Suprapubic skin (tissue), 4 donors: ENCODE measurements around the gene PSME1. TPM values are rescaled to one million over a fixed set of nuclear protein-coding genes. Genes with fewer than 3 reads are reported as not detected.

ENCODE experiments used
- DNase-seq, 2 donors: peaks; one replicate each; pipeline ENCODE4 v3.0.0-alpha.2; 2019; ENCODE audit warnings: low spot score in 2 of 2
- H3K27ac ChIP-seq: fragments of 200-600 bp; sonication (generic); one replicate; pipeline ENCODE4 v1.5.1; 2019
- H3K27me3 ChIP-seq: fragments of 200-600 bp; sonication (generic); one replicate; pipeline ENCODE4 v1.5.1; 2019
- H3K36me3 ChIP-seq: fragments of 200-600 bp; sonication (generic); one replicate; pipeline ENCODE4 v1.5.1; 2019
- H3K4me1 ChIP-seq: fragments of 200-600 bp; sonication (generic); one replicate; pipeline ENCODE4 v1.5.1; 2019
- H3K4me3 ChIP-seq: fragments of 200-600 bp; sonication (generic); one replicate; pipeline ENCODE4 v1.5.1; 2019; ENCODE audit warnings: mild to moderate bottlenecking
- H3K9me3 ChIP-seq: fragments of 200-600 bp; sonication (generic); one replicate; pipeline ENCODE4 v1.5.1; 2019
- EP300 ChIP-seq: sonication (generic); formaldehyde crosslinking; IDR thresholded peaks from one replicate; pipeline ENCODE4 v1.6.1; 2017; ENCODE audit warnings: antibody characterized with exemption
- POLR2A ChIP-seq, 2 donors: fragments of 450-650 bp; IDR thresholded peaks; one replicate each; pipeline ENCODE4 v1.6.1; 2017; ENCODE audit warnings: antibody characterized with exemption in 2 of 2, mild to moderate bottlenecking in 2 of 2, moderate library complexity in 2 of 2
- POLR2AphosphoS5 ChIP-seq, 3 donors: sonication (generic); formaldehyde crosslinking; IDR thresholded peaks; one replicate each; pipeline ENCODE4 v1.6.1; 2017; ENCODE audit warnings: antibody characterized with exemption in 3 of 3
- WGBS: methylation state at CpG from one replicate; pipeline ENCODE4 v1.1.5; 2018; 5-methylcytosine and 5-hydroxymethylcytosine counted together
- total RNA-seq, 4 donors: library from RNA; depleted of rRNA; stranded (reverse); fragments of >200 nt; gene quantifications; one replicate each; pipeline ENCODE4 v1.1.0, GENCODE V29; 2016
- TF ChIP-seq, protein P1 (sequence below), 2 donors: fragments of 200-600 bp in 1 of 2; fragments of 450-650 bp in 1 of 2; sonication (generic) in 1 of 2; IDR thresholded peaks; one replicate each; pipeline ENCODE4 v1.5.1; 2016 to 2019; ENCODE audit warnings: antibody characterized with exemption in 2 of 2, mild to moderate bottlenecking in 1 of 2, moderate library complexity in 1 of 2

PSME1 gene
- total RNA-seq, 4 donors from 2014 or later, result 72.3 to 113 (median 91.1) TPM

DNA sequence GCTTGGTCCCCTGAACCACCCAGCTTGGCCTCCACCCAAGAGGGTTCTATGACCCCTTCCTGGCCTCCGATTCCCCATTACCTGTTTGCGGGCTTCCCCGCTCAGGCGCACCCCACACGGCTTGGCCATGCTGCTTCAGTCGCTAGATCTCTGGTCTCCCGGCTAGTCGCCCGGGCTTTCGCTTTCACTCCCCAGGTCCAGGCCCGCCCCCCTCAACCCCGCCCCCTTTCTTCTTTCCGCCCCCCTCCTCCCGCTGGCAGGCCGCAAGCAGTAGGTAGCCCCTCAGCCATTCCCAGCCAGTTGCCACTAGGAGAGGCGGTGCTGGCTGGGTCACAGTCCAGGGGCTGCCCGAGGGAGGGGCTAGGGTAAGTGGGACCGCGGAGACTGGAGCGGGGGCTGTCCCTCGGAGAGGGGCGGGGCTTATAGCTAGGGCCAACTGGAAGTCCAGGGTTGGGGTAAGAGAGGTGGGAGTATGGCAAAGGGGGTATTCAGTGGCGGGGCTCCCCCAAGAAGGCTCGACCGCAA, 10.5 kb downstream of the PSME1 start, which contains the start of gene PSME2:
Gene PSME2 (minus strand): TSS at position 158 of the 525 bp plus-strand sequence. CDS start 29 bp downstream, at position 129.
- no peaks in the 10 kb centered on the region for H3K9me3 ChIP-seq
- WGBS, result 0% methylated on average over 25 of the region's 25 CpGs
- H3K27me3 ChIP-seq, result no peaks in the 10 kb centered on the region
- TF ChIP-seq EP300 (no peak), POLR2A (IDR thresholded peaks at IDR 0.05) (no peak), POLR2AphosphoS5 (IDR thresholded peaks at IDR 0.05) (no peak)
- TF ChIP-seq, protein P1, sequence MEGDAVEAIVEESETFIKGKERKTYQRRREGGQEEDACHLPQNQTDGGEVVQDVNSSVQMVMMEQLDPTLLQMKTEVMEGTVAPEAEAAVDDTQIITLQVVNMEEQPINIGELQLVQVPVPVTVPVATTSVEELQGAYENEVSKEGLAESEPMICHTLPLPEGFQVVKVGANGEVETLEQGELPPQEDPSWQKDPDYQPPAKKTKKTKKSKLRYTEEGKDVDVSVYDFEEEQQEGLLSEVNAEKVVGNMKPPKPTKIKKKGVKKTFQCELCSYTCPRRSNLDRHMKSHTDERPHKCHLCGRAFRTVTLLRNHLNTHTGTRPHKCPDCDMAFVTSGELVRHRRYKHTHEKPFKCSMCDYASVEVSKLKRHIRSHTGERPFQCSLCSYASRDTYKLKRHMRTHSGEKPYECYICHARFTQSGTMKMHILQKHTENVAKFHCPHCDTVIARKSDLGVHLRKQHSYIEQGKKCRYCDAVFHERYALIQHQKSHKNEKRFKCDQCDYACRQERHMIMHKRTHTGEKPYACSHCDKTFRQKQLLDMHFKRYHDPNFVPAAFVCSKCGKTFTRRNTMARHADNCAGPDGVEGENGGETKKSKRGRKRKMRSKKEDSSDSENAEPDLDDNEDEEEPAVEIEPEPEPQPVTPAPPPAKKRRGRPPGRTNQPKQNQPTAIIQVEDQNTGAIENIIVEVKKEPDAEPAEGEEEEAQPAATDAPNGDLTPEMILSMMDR (IDR thresholded peaks at IDR 0.05), result no peak
- peak within 1 kb of the TSS; percentile 96 for H3K4me3 ChIP-seq
- DNase-seq, result peak; percentile 95 to 96
- peak within 1 kb of the TSS; percentile 84 for H3K27ac ChIP-seq
- H3K36me3 ChIP-seq, result peaks cover 30% of the 10 kb centered on the region
- peaks cover 40% of the 10 kb centered on the region for H3K4me1 ChIP-seq

DNA sequence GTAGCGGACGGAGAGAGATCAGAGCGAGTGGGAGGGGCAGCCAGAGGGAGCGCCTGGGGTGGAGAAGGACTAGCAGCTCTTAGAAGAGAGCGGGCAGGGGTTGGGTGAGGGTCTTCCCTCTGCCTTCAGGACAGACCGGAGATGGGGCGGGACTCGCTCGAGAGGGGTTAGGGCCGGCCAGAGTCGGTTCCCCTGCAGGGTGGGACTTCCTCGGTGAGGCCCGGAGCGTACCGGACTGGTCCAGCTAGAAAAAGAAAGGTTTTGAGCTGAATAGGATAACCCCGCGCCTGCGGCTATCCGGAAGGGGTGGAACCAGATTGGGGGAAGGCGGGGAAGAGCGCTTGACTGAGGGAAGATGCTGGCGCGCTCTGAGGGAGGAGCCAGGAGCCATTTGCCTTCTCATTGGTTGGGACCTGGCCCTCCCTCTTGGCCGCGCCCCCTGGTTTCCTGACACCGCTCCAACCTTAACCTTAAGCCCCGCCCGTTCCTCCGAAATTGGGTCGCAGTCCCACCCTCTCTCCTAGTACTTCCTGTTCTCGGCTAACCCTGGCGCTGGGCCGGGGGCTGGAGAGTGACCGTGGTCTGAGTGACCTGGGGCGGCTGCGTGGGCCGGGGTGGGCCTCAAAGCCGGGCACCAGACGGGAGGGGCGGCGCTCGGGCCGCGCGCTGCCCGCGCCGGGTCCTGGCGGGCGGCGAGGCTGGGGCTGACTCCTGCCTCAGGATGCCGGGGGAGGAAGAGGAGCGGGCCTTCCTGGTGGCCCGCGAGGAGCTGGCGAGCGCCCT, 11.2 kb downstream of the PSME1 start, which contains the start of gene RNF31:
Gene RNF31 (plus strand): TSS at position 521 of the 783 bp plus-strand sequence. CDS start 201 bp downstream, at position 722.
- peaks cover 37% of the 10 kb centered on the region for H3K4me1 ChIP-seq
- peak within 1 kb of the TSS; percentile 96 for H3K4me3 ChIP-seq
- peak; percentile 99 to 100 for DNase-seq
- no peaks in the 10 kb centered on the region for H3K27me3 ChIP-seq
- TF ChIP-seq, protein P1 (IDR thresholded peaks at IDR 0.05), result no peak
- TF ChIP-seq POLR2AphosphoS5 (IDR thresholded peaks at IDR 0.05) (peak in 1 of 3 donors; percentile 7), EP300 (no peak)
- peak within 1 kb of the TSS; percentile 84 for H3K27ac ChIP-seq
- H3K36me3 ChIP-seq, result peaks cover 37% of the 10 kb centered on the region
- WGBS, result 2% methylated on average over 32 of the region's 57 CpGs
- H3K9me3 ChIP-seq, result no peaks in the 10 kb centered on the region

DNA sequence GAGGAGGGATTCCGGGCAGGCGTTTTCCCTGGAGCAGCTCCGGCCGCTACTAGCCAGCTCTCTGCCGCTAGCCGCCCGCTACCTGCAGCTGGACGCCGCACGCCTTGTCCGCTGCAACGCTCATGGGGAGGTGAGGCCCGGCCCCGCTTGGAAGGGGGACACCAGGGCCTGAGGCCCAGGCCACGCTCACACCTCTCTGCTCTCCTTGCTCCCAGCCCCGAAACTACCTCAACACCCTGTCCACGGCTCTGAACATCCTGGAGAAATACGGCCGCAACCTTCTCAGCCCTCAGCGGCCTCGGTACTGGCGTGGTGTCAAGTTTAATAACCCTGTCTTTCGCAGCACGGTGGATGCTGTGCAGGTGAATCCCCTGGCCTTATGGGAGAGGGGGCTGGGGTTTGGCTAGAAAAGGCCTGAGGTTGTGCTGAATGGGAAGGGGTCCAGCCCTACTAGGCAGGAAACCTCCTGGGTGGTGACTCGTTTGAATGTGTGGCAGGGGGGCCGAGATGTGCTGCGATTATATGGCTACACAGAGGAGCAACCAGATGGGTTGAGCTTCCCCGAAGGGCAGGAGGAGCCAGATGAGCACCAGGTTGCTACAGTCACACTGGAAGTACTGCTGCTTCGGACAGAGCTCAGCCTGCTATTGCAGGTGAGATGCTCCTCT, 11.9 kb downstream of the PSME1 start:
- H3K36me3 ChIP-seq, result peaks cover 44% of the 10 kb centered on the region
- 11% methylated on average over 6 of the region's 29 CpGs for WGBS
- no peaks in the 10 kb centered on the region for H3K27me3 ChIP-seq
- no peaks in the 10 kb centered on the region for H3K9me3 ChIP-seq
- TF ChIP-seq POLR2AphosphoS5 (IDR thresholded peaks at IDR 0.05) (no peak), EP300 (no peak), POLR2A (IDR thresholded peaks at IDR 0.05) (no peak)
- TF ChIP-seq, protein P1 (IDR thresholded peaks at IDR 0.05), result no peak
- no peak for DNase-seq
- H3K27ac ChIP-seq, result peak overlapping the region; percentile 84
- H3K4me1 ChIP-seq, result peaks cover 32% of the 10 kb centered on the region
- H3K4me3 ChIP-seq, result peak overlapping the region; percentile 96

DNA sequence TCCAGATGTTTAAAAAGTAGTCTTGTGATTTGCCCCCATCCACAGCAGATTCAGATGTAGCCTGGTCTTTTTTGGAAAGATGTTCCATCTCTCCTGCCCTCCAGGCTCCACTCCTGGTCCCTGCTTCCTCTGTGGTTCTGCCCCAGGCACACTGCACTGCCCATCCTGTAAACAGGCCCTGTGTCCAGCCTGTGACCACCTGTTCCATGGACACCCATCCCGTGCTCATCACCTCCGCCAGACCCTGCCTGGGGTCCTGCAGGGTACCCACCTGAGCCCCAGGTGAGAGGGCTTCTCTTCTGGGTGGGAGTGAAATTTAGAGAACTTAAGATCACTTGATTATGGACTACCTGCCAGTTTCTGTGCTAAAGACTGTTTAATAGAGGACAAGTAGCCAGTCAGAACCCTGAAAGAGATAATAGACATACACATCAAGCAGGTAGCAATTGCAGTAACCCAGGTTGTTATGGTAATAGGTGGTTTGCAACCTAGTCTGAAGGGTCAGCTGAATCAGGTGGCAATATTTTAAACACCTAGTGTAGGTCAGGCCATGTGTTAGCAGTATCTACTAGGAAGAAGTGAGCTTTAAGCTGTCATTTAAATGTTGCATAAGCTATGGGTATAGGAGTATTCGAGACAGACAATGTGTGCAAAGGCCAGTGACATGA, 13.4 kb downstream of the PSME1 start:
- Histone ChIP-seq H3K4me1 (peaks cover 32% of the 10 kb centered on the region), H3K36me3 (peaks cover 46% of the 10 kb centered on the region), H3K27me3 (no peaks in the 10 kb centered on the region), H3K9me3 (no peaks in the 10 kb centered on the region), H3K27ac (no peak overlapping the region), H3K4me3 (no peak overlapping the region)
- TF ChIP-seq EP300 (no peak), POLR2AphosphoS5 (IDR thresholded peaks at IDR 0.05) (no peak), POLR2A (IDR thresholded peaks at IDR 0.05) (no peak)
- TF ChIP-seq, protein P1 (IDR thresholded peaks at IDR 0.05), result no peak
- no peak for DNase-seq
- WGBS, result 94% methylated on average over 3 of the region's 3 CpGs
